Upper lobe of right lung (tissue), 1 donor: ENCODE results near the gene PBOV1. TPM values are rescaled to one million over a fixed set of nuclear protein-coding genes. Genes with fewer than 3 reads are reported as not detected.

Source experiments
- ATAC-seq: fragments of 200-7000 bp; cut with Tn5 transposase; one replicate; pipeline ENCODE4 v1.9.1; 2020; ENCODE audit warnings: mild to moderate bottlenecking, moderate library complexity
- DNase-seq: peaks from one replicate; pipeline ENCODE4 v3.0.0-alpha.2; 2020
- H3K27ac ChIP-seq: fragments of 200-600 bp; one replicate; pipeline ENCODE4 v1.8.0; 2022
- H3K27me3 ChIP-seq: fragments of 200-600 bp; one replicate; pipeline ENCODE4 v1.8.0; 2022; ENCODE audit warnings: mild to moderate bottlenecking
- H3K36me3 ChIP-seq: fragments of 200-600 bp; one replicate; pipeline ENCODE4 v1.8.0; 2022
- H3K4me1 ChIP-seq: fragments of 200-600 bp; one replicate; pipeline ENCODE4 v1.8.0; 2022
- H3K4me3 ChIP-seq: fragments of 200-600 bp; one replicate; pipeline ENCODE4 v1.8.0; 2022; ENCODE audit warnings: mild to moderate bottlenecking
- H3K9me3 ChIP-seq: fragments of 200-600 bp; one replicate; pipeline ENCODE4 v1.8.0; 2022
- CTCF ChIP-seq: fragments of 200-600 bp; IDR thresholded peaks from one replicate; pipeline ENCODE4 v1.8.0; 2022; ENCODE audit warnings: antibody characterized with exemption
- intact Hi-C: fragments of 100-400 bp; cut with DNase I; formaldehyde crosslinking; loops from one replicate; pipeline ENCODE4 v1.11.0; 2022
- total RNA-seq: library from RNA; stranded (reverse); fragmentation: NEBNext Ultra II Directional; extraction: Animal tissue kit (Norgen Biotek cat#: 25700); gene quantifications from one replicate; pipeline ENCODE4 v1.2.1, GENCODE V29; 2021
- donor health status: DM: no; HTN: yes; CAD: no; lungs with severe emphysema.

The PBOV1 gene
- total RNA-seq, 1 donor from 2014 or later, result not detected

DNA sequence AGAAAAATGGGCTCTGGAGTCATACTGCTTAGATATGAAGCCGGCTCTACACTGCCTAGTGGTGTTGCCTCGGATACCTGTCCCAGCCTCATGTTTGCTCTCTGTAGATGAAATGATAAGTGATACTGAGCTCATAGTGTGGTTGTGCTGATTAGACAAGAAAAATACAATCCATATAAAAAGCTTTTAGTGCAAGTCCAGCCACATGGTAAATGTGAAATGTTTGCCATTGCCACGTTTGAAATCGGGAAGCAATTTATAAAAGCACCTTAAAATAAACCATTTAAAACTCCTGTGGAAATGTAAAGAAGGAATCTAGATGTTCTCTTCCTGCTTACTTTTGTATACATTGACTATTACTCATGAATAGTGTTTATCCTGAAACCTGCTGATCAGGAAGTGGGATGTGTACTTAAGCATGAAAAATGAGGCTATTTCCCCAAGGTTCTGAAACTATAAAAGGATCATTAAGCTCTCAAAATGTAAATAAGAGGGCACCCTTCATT is 13.1 kb upstream of the PBOV1 start:
- Histone ChIP-seq H3K9me3 (no peaks in the 10 kb centered on the region), H3K4me1 (no peaks in the 10 kb centered on the region), H3K27ac (peak overlapping the region; percentile 9), H3K4me3 (no peak overlapping the region), H3K36me3 (no peaks in the 10 kb centered on the region), H3K27me3 (no peaks in the 10 kb centered on the region)
- TF ChIP-seq CTCF, result no peak
- intact Hi-C loops, result no loop called here
- DNase-seq, result no peak
- peak; percentile 31 for ATAC-seq

DNA sequence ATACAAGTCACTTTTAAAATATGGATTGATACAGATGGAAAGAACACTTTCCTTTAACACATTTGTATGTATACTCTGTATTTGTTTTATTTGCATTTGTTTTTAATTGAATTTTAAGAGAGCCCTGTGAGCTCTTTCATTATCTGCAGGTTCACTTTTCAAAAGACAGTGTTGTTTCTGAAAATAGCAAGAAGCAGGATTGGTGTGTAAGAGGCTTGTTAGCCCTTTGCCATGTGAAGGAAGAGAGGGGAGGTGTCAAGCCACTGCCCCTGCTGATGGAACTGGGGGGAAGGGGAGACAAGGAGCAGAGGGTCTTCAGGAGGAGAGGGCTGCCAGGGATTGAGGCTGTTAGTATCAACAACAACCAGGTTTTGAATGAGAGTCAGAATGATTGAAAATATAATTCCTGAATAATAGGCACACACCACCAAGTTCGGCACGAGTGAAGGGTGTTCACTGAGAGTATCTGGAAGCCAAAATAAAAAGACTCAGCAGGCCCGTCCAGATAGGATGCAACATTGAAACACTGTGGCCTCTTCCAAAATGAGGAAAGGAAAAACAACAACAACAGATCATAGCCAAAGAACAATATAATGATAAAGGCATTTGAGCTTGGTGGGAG is 12.6 kb upstream of the PBOV1 start:
- H3K4me1 ChIP-seq, result no peaks in the 10 kb centered on the region
- ATAC-seq (no peak), DNase-seq (no peak)
- no peaks in the 10 kb centered on the region for H3K9me3 ChIP-seq
- no peak for TF ChIP-seq CTCF
- H3K27ac ChIP-seq, result peak overlapping the region; percentile 9
- H3K4me3 ChIP-seq, result no peak overlapping the region
- H3K27me3 ChIP-seq, result no peaks in the 10 kb centered on the region
- H3K36me3 ChIP-seq, result no peaks in the 10 kb centered on the region
- intact Hi-C loops, result no loop called here

DNA sequence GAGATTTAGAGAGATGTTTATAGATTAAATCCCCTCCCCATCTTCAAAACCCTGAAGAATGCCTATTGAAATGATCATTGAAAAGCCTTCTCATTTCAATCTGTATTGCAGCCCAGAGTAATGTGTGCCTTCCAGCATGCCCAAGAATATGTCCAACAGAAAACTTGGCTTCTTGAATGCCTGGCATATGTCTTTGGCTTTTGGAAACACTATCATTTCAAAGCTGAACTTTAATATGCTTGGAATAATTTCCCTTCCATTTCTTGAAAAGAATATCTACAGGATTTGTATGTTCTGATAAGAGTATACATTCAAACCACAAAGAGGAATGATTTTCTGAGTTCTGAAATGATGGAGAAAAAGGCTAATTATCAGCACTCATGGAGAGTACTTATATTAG is 11.9 kb upstream of the PBOV1 start:
- H3K4me1 ChIP-seq, result no peaks in the 10 kb centered on the region

DNA sequence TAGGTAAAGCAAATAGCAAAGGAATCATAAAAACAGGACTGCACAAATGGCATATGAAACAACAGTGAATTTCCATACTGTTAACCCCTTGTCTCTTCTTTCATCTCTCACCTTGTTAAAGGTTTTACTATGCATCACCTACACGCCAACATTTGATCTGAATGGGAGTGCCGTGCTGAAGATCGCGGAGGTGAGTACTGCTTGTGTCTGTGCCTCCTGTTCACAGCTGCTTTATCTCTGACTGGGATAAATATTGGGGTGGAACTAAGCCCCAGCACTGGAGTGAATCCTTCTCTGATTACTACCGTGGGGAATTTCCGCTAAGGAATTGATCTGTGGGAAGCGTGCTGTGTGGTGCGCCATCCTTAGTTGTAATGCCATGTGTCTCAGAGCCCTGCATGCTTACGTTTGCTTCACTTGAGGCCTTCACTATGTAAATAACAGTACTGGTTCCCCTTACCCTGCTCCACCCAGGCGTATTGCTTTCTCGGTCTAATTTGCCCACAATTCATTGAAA is 11.4 kb upstream of the PBOV1 start:
- ATAC-seq (no peak), DNase-seq (no peak)
- H3K27me3 ChIP-seq, result no peaks in the 10 kb centered on the region
- H3K9me3 ChIP-seq, result no peaks in the 10 kb centered on the region
- no peaks in the 10 kb centered on the region for H3K4me1 ChIP-seq
- no peak for TF ChIP-seq CTCF
- H3K36me3 ChIP-seq, result no peaks in the 10 kb centered on the region
- intact Hi-C loops, result no loop called here
- no peak overlapping the region for H3K4me3 ChIP-seq
- H3K27ac ChIP-seq, result no peak overlapping the region

More for the DNA sequence above, 11.9 kb upstream of the PBOV1 start:
- no peaks in the 10 kb centered on the region for H3K9me3 ChIP-seq
- TF ChIP-seq CTCF, result no peak
- intact Hi-C loops, result no loop called here
- no peak overlapping the region for H3K27ac ChIP-seq
- no peak overlapping the region for H3K4me3 ChIP-seq
- DNase-seq, result no peak
- H3K36me3 ChIP-seq, result no peaks in the 10 kb centered on the region
- no peaks in the 10 kb centered on the region for H3K27me3 ChIP-seq
- no peak for ATAC-seq

DNA sequence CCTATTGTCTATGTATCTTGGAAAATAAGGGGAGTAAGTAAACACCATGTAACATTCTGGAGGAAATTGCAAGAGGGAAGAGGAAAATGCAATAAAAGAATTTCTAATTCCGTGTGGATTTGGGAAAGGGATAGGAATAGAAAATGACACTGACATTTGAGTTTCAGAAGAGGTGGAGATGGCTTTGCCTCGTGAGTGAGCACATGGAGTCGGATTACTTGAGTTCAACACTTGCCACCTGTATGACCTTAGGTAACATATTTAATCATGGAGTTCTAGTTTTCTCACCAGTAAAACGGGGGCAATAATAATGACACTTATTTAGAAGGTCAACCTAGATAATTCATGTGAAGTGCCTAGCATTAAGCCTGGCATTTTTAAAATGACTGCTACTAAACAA is 10.8 kb upstream of the PBOV1 start:
- no peak for TF ChIP-seq CTCF
- H3K27me3 ChIP-seq, result no peaks in the 10 kb centered on the region
- H3K9me3 ChIP-seq, result no peaks in the 10 kb centered on the region
- H3K27ac ChIP-seq, result no peak overlapping the region
- no peak overlapping the region for H3K4me3 ChIP-seq
- no peaks in the 10 kb centered on the region for H3K36me3 ChIP-seq
- no peak for DNase-seq
- intact Hi-C loops, result no loop called here
- no peaks in the 10 kb centered on the region for H3K4me1 ChIP-seq
- ATAC-seq, result no peak
